Retina (tissue), 1 donor: ENCODE measurements around the gene LHX2.
A peak's percentile ranks its signal among the peaks of the same experiment; 100 is the strongest.

ENCODE experiments used
- DNase-seq: peaks from one replicate; pipeline ENCODE4 v3.0.0-alpha.2; 2016

Gene LHX2

DNA sequence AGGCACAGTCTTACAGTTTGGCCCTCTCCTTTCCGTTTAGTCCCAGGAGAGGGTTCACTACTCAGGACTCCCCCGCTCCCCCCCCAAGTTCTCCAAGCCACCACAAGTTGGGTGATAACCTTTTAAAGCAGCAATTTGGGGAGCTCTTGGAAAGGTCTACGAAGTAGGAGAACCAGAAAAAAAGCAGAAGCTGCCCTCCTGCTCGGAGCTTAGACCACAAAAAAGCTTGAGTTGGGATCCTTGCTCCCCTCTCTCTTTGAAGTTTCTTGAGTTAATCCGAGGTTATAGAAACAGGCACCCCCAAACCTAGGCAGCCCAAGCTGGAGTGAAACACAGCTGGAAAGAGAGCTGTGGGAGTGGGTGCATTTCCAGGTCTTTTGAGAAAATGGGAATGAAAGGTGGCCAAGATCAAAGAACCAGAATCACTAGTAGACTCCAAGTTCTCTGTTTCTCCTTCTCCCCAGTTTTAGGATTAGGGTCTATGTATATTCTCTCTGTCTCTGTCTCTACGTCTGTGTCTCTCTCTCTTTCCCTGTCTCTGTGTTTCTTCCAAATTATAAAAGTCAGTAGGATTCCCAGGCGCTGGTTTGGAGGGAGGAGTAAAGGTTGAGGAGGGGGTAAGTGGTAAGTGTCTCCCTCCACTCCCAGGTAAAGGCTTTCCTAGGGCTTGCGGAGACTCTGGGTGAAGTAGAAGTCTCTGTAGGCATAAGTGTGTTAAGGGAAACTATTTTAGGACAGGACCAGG lies 2.8 kb downstream of the LHX2 start:
- no peak for DNase-seq

DNA sequence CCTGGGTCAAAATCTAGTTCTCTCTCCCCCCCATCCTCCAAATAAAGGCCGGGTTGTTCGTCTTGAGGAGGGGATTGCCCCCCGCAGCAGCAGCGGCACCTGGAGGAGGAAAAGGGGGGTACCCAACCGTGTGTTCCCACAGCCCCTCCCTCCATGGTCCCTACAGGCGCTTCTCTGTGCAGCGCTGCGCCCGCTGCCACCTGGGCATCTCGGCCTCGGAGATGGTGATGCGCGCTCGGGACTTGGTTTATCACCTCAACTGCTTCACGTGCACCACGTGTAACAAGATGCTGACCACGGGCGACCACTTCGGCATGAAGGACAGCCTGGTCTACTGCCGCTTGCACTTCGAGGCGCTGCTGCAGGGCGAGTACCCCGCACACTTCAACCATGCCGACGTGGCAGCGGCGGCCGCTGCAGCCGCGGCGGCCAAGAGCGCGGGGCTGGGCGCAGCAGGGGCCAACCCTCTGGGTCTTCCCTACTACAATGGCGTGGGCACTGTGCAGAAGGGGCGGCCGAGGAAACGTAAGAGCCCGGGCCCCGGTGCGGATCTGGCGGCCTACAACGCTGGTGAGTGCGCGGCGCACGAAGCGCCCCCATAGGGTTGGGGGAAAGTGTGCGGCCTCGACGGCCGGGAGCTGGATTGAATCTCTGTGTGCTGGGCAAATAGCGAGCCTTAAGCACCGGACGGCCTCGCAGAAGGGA lies 3.5 kb downstream of the LHX2 start:
- peak; percentile 83 for DNase-seq

DNA sequence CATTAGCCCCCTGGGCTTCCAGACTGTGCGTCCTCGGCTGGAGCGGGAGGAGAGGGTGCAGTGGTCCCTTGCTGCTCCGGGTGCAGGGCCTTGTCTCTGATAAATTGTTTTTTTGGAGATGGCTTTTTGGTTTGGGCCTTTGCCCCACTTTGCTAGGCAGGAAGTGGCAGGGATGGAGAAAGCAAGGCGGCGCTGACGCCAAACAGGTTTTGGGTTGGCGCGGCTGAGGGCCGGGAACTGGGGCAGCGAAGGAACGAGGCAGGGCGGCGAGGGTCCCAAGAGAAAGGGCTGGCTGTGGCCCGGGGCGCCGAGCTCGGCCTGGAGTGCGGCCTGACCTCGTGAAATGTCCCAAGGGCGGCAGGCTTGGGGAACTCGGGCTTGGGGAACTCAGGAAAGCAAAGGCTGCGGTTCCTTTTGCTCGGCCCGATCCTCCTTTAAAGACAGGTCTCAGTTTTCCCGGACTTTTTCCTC lies 4.1 kb downstream of the LHX2 start:
- peak; percentile 81 for DNase-seq

DNA sequence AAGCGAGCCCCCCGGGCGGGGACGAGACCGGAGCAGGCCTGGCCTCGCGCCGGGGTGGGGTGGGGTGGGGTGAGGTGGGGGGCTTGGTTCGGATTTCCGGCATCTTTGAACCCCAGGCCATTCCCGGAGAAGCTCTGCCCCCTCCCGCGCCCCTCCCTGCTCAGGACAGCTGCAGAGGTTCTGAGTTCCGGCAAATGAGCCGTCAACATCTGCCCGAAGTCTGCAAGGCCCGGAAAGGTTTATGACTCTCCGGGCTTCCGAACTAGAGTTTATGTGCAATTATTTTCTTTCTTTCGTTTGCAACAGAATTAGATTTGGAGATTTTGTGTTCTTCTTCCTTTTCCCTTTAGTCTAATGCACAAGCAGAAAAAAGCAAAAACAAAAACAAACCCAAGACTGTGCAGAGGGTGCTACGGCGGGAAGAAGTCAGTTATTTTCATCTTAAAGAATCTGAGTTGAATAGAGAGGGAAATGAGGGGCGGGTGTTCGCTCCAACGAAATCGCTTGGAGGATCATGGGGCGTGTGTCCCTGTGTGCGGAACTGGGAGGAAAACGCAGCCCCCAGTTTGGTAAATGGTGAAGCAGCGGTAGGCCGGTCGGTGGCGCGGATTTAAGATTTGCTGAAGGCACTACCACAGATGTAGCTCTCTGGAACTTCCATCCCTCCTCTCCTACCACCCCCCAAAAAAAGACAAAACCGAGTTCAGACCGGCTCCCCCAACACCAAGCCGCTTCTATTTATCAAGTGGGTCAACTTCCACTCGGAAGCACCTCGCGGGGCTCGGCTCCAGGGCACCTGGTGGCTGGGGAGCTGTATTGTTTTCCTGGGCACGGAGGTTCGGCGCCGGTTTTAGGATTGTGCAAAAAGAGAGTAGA lies 4.8 kb downstream of the LHX2 start:
- DNase-seq: no peak

- DNase-seq: peak; percentile 81
Observed at GRCh38 chr9:124017051-124017928, 5.7 kb downstream of the LHX2 start.

- DNase-seq: peak; percentile 78
Observed at GRCh38 chr9:124017929-124018729, 6.6 kb downstream of the LHX2 start.

DNA sequence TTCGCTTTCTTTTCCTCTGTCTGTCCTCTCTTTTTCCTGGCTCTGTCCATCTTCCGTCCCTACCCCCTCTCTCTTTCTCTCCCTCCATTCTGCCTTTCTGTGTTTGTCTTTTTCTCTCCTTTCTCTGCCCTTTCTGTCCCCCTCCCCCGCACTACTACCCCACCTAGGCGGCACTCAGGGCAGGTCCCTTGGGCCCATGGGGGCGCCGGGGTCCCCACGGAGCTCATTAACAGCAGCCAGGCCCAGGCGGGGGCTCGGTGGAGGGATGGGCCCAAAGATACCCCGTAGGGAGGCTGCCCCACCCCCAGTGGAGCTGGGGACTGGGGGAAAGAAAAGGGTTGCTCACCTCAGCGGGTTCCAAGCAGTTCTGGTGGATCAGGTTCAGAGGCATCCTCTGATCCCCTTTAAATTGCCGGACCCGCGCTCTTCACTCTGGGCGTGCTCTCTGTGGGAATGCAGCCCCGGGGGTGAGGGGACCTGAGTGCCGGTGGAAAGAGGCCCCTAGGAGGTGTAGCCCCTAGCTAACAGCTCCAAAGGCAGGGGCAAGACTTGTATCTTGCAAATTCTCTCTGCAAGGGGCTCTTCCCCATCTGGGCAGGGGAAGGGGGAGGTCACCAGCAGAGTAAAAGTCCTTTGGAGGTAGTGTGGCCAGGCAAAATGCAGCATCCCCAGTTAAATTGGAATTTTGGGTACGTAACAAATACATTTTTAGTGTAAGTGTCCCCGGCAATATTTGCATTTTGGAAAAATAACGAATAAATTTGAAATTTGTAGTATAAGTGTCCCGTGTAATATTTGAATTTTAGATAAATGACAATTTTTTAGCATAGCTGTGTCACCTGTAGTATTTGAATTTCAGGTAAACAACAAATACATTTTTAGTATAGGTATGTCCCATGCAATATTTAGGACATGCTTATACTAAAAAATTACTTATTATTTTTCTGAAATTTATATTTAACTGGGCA lies 7.4 kb downstream of the LHX2 start:
- DNase-seq: peak; percentile 59

DNA sequence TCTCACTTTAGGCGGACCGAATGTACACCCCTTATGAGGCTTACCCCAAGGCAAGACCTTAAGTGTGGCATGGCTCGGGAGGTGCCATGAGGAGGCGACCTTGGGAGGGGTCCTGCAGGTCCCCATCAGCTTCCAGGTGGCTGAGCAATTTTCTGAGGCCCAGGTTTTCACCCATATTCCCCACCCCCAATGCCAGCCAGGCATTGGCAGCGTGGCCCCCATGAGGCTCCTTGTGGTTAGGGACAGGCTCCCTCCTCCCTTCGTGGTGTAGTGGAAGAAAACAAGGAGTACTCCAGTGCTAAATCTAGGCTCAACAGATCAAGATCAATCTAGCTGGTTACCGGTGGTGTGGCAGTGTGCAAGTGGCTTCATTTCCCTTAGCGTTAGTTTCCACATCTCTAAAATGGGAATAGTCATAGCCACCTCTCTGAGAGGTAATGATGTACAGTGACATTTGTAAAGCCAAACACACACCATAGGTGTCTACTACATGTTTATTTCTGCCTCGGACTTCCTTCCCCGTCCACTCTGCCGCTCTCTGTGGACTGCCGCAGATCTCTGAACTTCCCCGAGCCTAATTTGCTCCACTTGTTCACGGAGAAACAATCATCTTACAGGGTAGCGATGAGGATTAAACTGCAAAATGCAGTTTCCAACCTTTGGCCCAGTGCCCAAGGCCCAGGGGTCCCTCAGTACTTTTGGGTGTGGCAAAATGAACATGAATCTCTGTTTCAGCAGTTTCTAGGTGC lies 8.4 kb downstream of the LHX2 start:
- DNase-seq: no peak

GRCh38 chr9:124020520-124021384 lies 9.2 kb downstream of the LHX2 start:
- DNase-seq: no peak

GRCh38 chr9:124021385-124021769 lies 9.8 kb downstream of the LHX2 start:
- no peak for DNase-seq

GRCh38 chr9:124022201-124023121 lies 10.9 kb downstream of the LHX2 start:
- no peak for DNase-seq

DNA sequence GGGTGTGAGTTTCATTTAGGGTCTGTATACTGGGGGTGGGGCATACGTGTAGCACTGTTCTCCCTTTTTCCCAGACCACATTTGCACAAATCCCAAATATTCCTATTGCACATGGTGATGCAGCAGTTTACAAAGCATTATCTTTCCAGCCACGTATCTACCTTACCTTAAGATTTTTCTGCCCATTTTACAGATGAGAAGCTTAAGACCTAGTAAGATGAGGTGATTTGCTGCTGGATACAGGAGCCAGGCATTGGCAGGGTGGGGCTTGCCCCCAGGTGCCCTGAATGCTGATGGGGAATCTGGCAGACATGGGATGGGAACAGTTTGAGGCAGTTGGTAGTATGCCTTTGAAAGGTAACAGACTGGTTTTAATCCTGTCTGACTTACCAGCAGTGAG lies 12.5 kb downstream of the LHX2 start:
- no peak for DNase-seq

GRCh38 chr9:124029617-124030016 lies 18.0 kb downstream of the LHX2 start:
- DNase-seq: no peak

DNA sequence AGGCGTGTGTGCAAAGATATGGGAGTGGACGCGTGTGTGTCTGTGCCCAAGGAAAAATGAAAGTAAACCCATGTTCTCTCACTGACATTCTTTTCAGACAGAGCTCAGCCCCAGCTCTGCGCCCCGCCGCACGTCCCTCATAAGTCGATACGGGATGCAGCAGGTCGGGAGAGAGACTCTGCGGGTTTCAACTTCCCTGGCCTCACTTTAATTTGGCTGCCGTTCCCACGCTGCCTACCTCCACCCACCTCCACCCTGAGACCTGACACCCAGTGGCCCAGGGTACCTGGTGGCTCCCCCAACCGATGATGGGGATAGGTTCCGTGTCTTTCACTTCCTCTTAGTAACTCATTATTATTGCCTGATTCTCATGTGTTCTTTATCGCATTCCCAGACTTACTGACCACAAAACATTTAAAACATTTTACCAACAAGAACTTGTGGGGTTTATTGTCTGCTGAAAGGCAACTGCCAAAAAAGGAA lies 19.4 kb downstream of the LHX2 start:
- no peak for DNase-seq

- DNase-seq: no peak
Observed at GRCh38 chr9:124032247-124032646, 20.7 kb downstream of the LHX2 start.

GRCh38 chr9:124033348-124033747 lies 21.8 kb downstream of the LHX2 start:
- no peak for DNase-seq

- no peak for DNase-seq
Observed at GRCh38 chr9:124033967-124034366, 22.4 kb downstream of the LHX2 start.
